Adipocyte (in vitro differentiated cells): ENCODE data around the gene SLC25A38.

Experiments used
- DNase-seq: peaks from one replicate; pipeline ENCODE4 v3.0.0-alpha.2; 2015; ENCODE audit warnings: low read depth
- H3K27me3 ChIP-seq: replicated peaks from 2 replicates; pipeline ENCODE4 v1.7.0; 2013; ENCODE audit warnings: mild to moderate bottlenecking, low read length, moderate library complexity; ENCODE audit not compliant: control insufficient read depth, insufficient read depth
- H3K36me3 ChIP-seq: 2 replicates; pipeline ENCODE4 v1.7.0; 2013; ENCODE audit warnings: low read length, mild to moderate bottlenecking, moderate library complexity; ENCODE audit not compliant: control insufficient read depth, insufficient read depth, severe bottlenecking
- H3K4me1 ChIP-seq: 2 replicates; pipeline ENCODE4 v1.7.0; 2013; ENCODE audit warnings: mild to moderate bottlenecking, low read length, moderate library complexity; ENCODE audit not compliant: control insufficient read depth, insufficient read depth
- H3K4me3 ChIP-seq: 2 replicates; pipeline ENCODE4 v1.7.0; 2013; ENCODE audit warnings: mild to moderate bottlenecking, low read length, moderate library complexity
- H3K9ac ChIP-seq: 2 replicates; pipeline ENCODE4 v1.7.0; 2013; ENCODE audit warnings: mild to moderate bottlenecking, low read length, moderate library complexity
- H3K9me3 ChIP-seq: 2 replicates; pipeline ENCODE4 v1.7.0; 2013; ENCODE audit warnings: mild to moderate bottlenecking, low read length, moderate library complexity; ENCODE audit not compliant: control insufficient read depth

The SLC25A38 gene

GRCh38 chr3:39445927-39446326 is 62.8 kb downstream of the SLC25A38 start:
- no peak for DNase-seq
- H3K4me1 ChIP-seq, result peaks cover 12% of the 10 kb centered on the region
- no peak overlapping the region for H3K9ac ChIP-seq
- H3K36me3 ChIP-seq, result no peaks in the 10 kb centered on the region
- H3K27me3 ChIP-seq, result no peaks in the 10 kb centered on the region
- H3K4me3 ChIP-seq, result no peak overlapping the region
- no peaks in the 10 kb centered on the region for H3K9me3 ChIP-seq

GRCh38 chr3:39446444-39446843 is 63.3 kb downstream of the SLC25A38 start:
- H3K9me3 ChIP-seq, result no peaks in the 10 kb centered on the region
- peaks cover 9% of the 10 kb centered on the region for H3K4me1 ChIP-seq
- no peak for DNase-seq
- no peaks in the 10 kb centered on the region for H3K36me3 ChIP-seq
- no peak overlapping the region for H3K9ac ChIP-seq
- H3K4me3 ChIP-seq, result no peak overlapping the region
- H3K27me3 ChIP-seq, result no peaks in the 10 kb centered on the region
